ENCODE results near the gene CAPN9.
A peak's percentile ranks its signal among the peaks of the same experiment; 100 is the strongest.
"Not testable (repeated sequence)": the region's sequence is repeated elsewhere in the genome, so short reads cannot be mapped to it uniquely, and the experiment has no call there.

CAPN9 gene

GRCh38 chr1:230747890-230748800 lies 957 bp downstream of the CAPN9 start:
- DNase-seq (ENCODE audit: low read depth in 3 of 3), result no peak

DNA sequence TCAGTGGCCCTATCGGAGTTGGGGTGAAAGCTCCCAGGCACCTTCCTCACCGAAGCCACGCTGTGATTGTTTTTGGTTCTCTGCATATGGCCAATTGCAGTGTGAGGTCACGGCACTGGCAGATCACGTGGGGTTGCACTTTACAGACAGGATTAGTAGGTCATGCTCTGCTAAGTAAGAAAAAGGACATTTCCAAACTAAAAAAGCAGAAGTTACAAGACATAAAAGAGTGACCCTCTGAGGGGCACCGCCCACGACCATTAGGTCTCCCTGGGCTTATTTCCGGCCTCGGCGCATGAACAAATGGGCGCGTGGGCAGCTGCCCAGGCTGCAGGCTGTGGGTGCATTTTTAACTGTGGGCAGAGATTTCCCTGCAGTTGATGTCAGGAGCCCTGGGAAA lies 2.0 kb downstream of the CAPN9 start:
- no peak for DNase-seq (ENCODE audit: low read depth in 3 of 3)

- no peak for DNase-seq (ENCODE audit: low read depth in 3 of 3)
Observed at GRCh38 chr1:230749635-230750034, 2.4 kb downstream of the CAPN9 start.

DNA sequence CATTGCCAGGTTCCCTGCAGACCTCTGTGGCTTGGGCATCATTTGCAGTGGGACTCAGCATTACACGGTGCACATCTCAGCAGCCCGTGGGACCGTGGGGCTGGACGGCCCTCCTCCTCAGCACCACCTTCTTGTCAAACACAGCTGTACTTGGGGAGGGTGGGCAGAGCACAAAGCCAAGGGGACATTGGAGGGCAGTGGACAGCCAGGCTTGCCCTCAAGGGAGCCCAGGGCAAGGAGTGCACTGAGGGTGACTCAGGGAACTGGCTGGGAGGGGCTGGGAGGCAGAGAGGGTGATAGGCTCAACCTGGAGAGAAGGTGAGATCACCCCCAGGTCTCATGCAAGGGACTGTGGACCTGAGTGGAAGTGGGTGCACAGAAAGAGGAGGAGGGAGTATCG lies 3.4 kb downstream of the CAPN9 start:
- no peak for DNase-seq (ENCODE audit: low read depth in 3 of 3)

DNA sequence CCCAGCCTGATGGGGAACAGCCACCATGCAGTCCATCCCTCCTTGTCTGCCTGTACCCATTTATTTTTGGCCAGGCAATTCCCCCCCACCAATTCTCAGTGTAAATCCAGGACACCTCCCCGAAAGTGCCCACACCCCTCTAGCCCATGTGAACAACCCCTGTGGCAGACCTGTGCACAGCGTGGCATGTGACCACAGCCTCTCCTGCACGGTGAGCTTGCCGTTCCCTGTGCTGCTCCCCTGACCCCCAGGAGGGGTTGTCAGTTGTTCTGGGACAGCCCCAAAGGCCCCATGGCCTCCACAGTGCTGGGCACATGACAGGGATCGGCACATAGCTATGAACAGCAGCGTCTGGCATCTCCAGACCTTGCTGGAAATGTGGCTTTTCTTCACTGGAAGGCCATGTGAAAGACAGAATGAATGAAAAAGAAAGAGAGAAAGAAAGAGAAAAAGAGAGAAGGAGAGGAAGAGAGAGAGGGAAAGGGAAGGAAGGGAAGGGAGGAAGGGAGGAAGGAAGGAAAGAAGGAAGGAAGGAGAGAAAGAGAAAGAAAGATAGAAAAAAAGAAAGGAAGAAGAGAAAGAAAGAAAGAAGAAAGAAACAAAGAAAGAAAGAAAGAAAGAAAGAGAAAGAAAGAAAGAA lies 3.9 kb downstream of the CAPN9 start:
- DNase-seq (ENCODE audit: low read depth in 3 of 3), result no peak

- DNase-seq (ENCODE audit: low read depth in 3 of 3), result no peak
Observed at GRCh38 chr1:230752407-230752806, 5.2 kb downstream of the CAPN9 start.

DNA sequence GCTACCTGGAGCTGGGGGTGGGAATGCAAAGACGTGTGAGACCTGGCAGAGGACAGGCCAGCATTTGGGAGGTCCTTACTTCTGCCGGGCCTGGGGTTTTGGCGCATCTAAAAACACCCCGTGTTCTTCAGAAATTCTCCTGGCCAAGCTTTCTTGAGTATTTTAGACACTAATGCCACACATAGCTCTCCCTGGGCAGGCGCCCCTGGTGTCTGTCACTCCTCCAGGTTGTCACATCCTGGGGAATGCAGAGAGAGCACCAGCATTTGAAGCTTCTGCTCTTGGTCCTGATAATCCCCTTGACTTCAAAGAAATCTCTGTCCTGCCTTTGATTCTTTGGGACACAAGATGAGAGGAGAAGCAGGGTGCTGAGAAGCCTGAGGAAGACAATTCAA lies 6.0 kb downstream of the CAPN9 start:
- DNase-seq (ENCODE audit: low read depth in 3 of 3), result no peak

DNA sequence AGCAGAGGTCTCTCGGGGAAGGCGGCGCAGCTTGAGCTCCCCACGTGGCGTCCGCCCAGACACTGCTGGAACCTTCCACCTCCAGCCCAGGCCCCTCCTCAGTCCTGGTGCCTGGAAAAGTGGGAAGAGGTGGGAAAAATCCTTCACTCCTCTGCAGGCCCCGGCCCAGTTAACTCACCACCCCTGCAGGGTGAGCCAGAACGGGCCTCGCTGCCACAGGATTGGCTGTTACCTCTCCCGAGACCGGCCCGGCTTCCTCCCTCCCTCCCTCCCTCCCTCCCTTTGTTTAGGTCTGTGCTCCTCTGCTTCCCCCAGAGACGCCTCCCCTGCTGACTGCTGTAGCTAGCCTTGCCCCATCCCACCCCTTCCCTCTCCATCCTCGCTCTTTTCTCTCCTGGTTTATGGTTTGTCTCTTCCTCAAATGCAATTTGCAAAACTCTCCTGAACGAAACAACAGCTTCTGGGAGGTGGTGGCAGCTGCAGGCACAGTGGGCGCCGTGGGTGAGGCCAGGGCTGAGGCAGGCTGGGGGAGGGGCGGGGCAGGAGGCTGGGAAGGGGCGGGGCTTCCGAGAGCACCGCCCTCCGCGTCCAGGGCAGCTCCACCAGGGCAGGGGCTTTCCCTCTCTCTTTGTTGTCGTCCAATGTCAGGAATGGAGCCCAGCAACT lies 6.5 kb downstream of the CAPN9 start:
- peak in 2 of 3 experiments; percentile 6 to 22 for DNase-seq (ENCODE audit: low read depth in 3 of 3)

DNA sequence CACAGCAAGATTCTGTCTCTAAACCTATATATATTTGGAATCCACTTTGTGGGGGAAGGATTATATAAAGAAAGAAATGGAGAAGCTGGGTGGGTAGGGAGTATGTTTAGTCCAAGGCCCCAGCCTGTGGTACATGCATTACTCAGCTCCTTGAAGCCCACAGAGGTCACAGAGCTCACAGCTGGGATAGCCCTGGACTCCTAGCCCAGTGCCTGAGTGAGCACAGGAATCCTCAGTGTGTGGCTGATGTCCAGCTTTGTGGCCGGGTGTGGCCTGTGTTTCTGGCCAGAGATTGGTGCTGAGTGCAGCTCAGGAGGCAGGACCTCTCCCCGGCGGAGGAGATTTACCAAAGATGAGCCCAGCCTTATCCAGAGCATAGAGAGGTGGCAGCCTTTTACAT lies 7.6 kb downstream of the CAPN9 start:
- no peak for DNase-seq (ENCODE audit: low read depth in 3 of 3)

DNA sequence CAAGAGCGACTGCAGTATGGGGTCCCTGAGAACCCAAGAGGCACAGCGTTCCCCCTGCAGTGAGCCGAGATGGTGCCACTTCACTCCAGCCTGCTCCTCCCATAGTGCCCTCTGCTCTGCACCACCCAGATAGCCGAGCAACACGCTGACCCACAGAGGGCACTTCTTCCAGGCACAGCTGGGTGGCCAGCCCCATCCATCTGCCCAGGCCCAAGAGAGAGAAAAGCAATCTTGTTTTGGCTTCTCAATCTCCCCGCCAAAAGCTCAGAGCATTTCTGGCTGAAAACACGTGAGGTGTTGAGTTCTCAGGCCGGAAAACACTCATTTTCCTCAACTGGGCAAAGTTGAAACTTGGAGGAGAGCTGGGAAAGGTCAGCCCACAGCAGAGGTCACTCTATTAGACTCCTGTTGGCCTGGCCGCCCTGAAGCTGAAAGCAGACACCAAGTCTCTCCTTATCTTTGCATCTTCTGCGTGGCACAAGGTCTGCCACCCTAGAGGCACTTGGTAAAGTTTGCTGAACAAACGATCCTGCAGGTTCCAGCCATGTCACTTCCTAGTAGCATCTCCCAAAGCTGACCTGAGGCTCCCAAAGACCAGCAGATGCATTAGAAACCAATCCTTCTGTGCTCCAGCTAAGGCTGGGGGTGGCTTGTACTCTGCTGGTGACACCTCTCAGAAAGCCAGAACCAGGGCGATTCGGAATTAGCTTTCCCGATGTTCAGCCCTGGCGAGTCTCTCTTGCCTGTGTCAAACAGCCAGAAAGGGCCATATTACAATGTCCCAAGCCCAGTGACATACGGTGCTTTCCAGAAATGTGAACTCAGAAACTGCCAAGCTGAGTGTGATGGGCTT lies 10.9 kb downstream of the CAPN9 start:
- DNase-seq (ENCODE audit: low read depth in 3 of 3), result no peak

DNA sequence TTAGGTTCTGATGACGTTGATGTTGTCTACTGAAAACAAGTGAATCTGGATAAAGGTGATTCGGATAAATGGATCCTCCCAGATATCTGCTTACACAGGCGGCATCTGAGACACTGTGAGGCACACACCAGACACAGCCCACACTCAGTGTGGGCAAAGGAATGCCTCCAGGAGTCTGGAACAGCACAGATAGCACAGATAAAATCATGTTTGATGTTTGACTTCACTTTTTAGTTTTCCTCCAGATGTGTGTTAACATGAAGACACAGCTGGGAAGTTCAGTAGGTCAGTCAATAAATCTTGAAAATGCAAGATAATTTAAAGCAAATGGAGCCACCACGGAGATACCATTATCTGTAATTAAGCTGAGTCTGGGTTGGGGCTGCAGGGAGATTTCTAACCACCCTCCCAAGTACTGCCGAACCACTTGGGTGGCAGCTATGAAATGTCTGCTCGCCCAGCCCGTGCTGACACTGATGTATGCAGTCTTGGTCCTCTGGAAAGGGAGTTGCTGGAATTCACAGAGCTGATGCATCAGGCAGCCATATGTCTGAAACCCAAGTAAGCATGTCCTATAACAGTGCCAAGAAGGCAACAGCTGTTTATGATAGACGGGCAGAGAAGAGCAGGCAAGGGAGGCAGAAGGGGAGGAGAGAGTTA lies 11.7 kb downstream of the CAPN9 start:
- DNase-seq (ENCODE audit: low read depth in 3 of 3), result no peak

DNA sequence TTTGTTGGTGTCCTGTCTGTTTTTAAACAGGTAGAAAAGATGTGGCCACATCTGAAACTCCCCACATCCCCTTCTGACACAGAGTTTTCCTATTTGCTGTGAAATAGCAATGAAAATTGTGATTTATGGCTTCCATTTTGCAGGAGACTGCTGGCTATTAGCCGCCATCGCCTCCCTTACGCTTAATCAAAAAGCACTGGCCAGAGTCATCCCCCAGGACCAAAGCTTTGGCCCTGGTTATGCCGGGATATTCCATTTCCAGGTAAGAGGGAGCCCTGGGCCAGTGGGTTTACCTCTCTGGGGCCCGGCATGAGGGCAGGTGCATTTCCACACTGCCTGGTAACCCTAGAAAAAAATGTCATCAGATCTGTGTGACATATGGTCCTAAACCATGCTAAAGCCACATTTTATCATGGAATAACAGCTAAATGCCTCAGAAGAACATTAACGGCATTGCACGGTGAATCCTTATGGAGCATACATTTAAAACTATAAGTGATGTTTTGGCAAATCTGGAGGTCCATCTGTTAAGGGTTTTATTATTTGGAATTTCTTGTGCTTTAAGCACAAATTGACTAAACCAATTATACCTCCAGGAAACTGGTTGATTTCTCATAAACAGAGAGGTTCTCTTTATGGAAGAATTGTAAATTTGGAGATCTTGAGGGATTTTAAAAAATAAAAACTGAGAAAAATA lies 12.3 kb downstream of the CAPN9 start:
- DNase-seq (ENCODE audit: low read depth in 3 of 3), result no peak

GRCh38 chr1:230760360-230760827 lies 13.2 kb downstream of the CAPN9 start:
- no peak for DNase-seq (ENCODE audit: low read depth in 3 of 3)

GRCh38 chr1:230761443-230762167 lies 14.4 kb downstream of the CAPN9 start:
- DNase-seq (ENCODE audit: low read depth in 3 of 3), result no peak

DNA sequence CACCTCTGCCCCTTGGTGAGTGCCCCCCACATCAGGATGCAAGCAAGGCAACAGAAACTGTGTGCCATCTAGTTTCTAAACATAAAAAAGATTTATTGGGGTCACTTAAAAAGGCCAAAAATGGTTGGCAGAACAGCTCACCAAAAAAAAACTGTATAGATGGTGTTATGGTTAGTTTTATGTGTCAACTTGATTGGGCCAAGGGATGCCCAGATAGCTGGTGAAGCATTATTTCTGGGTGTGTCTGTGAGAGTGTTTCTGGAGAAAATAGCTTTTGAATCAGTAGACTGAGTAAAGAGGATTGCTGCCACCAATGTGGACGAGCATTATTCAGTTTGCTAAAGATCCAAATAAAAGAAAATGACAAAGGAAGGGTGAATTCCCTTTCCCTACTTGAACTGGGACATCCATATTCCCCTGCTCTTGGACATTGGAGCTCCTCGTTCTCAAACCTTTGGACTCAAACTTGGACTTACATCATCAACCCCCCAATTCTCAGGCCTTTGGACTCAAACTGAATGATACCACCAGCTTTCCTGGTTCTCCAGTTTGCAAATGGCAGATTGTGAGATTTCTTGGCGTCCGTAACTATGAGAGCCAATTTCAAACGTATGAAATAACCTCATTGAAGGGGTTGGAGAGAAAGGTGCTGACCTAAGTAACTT lies 16.9 kb downstream of the CAPN9 start:
- DNase-seq (ENCODE audit: low read depth in 3 of 3), result no peak

DNA sequence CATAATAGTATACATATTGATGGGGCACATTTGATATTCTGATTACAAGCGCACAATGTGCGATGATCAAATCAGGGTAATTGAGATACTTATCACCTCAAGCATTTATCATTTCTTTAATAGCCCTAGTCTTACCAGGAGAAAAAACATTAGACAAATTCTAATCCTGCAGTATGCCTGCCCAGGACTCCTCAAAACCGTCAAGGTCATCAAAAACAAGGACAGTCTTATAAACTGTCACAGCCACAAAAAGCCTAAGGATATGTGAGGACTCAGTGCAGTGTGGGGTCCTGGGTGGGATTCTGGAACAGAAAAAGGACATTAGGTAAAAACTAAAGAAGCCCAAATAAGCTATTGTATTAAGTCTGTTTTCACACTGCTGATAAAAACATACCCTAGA lies 19.1 kb downstream of the CAPN9 start:
- DNase-seq (ENCODE audit: low read depth in 3 of 3), result no peak

GRCh38 chr1:230767859-230768612 lies 20.8 kb downstream of the CAPN9 start:
- not testable (repeated sequence) for DNase-seq (ENCODE audit: low read depth in 3 of 3)

DNA sequence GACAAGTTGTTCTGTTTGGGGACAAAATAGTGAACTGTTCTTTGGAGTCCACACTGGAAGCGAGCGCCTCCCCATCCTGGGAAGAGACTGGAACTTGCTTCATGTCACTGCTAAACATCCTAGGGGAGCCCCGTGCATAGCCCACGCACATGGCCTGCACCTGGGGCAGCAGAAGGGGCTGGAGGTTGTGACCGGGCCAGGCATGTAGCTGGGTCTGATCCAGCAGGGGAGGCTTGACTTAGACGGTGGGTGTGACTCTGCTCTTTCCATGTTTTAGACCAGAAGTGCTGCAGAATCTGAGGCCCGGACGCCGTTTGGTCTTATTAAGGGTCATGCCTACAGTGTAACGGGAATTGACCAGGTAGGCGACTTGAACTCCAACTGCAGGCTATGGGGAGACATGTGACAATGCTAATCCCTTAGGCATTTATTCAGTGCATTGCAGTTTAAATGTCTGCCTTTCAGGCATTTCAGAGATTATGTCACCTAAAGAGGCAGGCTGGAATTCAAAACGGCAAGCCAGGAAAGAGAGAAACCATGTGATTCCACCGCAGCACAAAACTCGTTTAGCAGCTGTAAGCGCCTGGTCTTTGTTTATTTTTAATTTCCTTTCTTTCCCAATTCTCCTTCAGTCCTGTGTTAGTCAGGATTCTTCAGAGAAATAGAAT lies 21.8 kb downstream of the CAPN9 start:
- DNase-seq (ENCODE audit: low read depth in 3 of 3), result no peak
